HG03196 (cell line): ENCODE data around the gene HGFAC.

Source experiments
- ATAC-seq: cut with Tn5 transposase; IDR thresholded peaks from one replicate; pipeline ENCODE4 v1.9.1; 2021; ENCODE audit not compliant: unreplicated experiment

The HGFAC gene

DNA sequence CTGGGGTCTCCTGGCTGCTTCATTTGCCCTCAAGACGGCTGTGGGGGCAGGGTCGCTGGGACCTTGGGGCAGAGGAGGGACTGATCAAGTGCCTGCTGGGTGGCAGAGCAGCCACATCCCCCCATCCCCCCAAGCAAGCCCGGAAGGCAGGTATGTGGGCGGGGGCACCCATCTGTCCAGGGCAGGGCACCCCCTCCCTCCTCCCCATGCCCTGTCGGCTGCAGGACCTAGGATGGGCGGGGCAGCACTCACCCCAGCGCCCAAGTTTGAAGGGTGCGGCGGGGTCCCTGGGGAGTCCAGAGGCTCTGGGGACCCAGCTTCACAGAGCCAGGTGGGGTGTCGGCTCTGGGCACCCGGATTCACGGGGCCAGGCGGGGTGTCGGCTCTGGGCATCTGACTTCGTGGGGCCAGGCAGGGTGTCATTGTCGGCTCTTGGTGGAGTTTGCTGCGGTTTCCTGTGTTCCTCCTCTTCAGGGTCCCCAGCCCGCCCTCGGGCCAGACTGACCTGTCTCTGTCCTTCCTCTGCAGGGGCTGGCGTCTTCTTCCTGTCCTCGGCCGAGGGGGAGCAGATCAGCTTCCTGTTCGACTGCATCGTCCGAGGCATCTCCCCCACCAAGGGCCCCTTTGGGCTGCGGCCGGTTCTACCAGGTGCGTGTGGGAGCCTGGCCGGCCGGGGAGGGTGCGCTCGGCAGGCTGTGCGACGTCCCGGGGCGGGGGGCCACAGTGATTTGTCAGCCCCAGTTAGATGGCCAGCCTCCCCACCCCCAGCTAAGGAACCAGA lies 43.4 kb downstream of the HGFAC start:
- no peak for ATAC-seq

DNA sequence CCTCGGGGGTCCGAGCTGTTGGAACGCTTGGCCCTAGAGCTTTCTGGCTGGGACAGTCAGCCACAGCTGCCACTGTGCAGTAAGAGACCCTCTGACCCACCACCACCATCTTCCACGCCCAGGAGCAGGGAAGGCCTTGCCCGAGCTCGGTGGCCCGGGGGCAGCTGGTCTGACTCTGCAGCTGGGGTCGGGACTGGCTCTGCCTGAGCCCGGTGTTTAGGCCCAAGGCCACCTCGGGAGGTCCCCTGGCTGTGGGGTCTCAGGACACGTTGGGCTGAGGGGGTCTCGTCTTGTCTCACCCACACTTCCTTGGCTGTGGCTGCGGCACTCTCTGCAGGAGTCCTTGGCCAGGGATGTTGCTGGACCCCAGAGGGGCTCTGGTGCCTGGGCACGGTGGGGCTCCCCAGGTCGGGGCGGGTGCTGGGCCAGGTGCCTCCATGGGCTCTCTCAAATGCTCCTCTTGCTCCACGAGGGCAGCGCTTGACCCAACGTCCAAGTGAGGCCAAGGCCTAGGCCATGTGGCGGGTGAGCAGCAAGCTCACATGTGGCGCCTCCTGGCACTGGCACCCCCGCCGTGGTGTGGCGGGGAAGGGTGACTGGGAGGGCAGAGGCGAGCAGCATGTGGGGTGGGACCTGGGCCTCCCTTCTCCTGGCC lies 44.2 kb downstream of the HGFAC start:
- ATAC-seq: no peak

DNA sequence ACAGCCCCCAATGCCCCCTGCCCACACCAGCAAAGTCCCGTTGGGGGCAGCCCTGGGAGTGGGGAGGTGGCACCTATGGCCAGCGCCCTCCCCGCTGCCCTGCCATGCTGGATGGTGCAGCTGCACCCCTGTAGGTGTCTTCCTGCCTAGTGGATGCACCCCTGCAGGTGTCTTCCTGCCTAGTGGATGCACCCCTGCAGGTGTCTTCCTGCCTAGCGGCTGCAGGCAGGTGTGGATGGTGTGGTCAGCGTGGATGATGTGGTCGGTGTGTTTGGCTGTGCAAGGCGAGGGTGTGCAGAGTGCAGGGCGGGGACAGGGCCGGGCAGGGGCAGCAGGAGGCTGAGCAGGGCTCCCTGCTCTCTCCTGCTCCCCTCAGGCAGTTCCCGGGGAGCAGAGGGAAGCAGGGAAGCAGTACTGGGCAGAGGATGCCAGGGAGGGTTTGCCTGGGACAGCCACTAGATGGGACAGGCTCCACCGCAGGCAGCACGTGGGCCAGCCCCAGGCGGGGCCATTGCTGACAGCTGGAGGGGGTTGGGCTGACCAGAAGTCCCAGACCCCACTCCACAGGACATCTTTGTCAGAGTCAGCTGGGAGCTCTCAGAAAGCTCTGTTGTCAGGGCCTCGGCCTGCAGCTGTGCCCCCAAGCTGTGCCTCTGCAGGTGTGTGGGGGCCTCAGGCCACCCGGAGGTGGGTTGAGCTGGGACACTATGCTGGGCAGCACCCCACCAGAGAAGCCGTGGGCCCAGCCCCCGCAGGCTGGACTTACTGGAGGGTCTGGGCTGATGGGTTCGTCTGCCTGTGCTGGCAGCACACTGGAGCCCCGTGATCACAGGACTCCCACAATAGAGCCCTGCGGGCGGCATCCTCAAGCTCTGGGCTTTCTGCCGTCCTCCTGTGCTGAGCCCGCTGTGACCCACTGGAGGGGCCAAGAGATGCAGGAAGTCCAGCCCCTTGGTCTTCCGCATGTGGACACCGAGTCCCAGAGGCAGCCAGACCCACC lies 45.1 kb downstream of the HGFAC start:
- ATAC-seq: no peak

DNA sequence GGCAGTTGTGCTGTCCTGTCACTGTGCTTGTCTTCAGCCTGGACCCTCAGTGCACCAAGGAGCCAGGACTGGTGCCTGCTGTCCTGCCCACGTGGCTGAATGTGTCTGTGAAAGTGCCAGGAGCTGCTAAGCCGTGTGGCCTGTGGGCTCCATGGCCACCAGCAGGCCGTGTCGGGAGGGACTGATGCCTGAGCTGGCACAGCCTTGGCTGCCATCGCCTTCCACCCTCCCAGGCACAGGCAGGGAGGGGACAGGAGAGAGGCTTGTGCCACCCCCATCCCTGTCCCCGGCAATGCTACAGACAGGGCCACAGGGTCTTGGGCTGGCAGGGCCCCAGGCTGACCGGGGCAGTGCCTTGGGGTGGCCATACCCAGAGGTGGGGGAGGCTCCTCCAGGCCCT lies 46.1 kb downstream of the HGFAC start:
- no peak for ATAC-seq

DNA sequence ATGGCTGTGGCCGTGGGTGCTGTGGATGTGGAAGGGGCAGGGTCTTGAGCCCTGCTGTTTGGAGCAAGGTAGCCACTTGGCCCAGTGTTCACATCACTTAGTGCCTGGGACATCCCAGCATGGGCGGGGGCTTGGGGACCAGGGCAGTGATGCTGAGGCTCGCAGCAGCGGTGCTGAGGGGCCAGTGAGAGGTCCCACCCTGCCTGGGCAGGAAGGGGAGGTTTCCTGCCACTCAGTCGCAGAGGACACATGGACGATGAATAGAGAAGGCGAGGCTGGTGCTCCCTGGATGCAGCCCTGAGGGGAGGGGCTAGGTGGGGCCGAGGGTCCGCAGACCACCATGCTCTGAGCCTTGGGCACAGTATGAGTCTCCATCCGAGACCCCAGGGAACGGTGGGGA lies 47.1 kb downstream of the HGFAC start:
- no peak for ATAC-seq

DNA sequence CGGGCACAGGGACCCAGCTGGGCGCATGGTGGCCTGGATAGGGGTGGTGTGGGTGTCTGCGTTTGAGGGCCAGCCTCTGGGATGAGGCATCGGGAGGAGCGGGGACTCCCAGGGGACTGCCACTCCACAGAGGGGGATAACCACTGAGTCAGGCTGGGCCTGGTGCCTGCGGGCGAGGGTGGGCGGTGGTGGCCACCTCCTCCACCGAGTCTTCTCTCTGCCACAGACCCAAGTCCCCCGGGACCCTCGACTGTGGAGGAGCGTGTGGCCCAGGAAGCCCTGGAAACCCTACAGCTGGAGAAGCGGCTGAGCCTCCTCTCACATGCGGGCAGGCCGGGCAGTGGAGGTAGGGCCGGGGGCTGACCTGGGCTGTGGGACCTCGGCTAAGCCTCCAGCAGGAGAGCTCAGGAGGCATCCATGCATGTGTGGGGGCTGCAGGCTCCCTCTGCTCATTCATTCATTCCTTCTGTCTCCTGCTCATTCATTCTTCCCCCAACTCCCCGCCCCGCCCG lies 47.7 kb downstream of the HGFAC start:
- no peak for ATAC-seq

DNA sequence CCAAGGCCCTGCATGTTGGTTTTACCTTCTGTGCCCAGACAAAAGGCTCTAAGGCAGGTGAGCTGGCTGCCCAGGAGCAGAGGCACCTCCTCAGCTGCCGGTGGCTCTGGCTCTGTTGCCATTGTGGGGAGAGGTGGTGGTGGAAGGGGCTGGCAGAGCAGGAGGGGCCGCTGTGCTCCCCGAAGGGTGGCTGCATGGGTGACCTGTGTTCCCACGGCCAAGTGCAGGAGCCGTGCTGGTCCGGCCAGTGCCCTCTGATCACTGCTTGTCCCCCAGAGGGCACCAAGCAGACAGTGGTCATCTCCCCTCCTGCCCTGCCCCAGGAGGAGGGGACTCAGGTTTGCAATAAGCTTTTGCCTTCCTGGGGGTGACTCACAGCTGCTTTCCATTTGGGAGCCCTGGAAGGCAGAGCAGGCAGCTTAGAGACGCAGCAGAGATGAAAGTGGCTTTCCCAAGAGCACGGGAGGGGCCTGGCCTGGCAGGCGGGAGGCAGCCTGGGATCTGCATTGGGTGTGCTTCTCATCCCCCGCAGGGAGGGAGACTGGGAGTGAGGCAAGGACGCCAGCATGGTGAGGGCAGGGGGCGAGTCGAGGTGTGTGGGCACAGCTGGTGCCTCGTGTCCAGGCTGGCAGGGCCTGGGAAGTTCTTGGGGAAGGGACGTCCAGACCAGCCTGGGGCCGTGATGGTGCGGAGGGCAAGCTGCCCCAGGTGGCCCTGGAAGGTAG lies 50.1 kb downstream of the HGFAC start:
- no peak for ATAC-seq

DNA sequence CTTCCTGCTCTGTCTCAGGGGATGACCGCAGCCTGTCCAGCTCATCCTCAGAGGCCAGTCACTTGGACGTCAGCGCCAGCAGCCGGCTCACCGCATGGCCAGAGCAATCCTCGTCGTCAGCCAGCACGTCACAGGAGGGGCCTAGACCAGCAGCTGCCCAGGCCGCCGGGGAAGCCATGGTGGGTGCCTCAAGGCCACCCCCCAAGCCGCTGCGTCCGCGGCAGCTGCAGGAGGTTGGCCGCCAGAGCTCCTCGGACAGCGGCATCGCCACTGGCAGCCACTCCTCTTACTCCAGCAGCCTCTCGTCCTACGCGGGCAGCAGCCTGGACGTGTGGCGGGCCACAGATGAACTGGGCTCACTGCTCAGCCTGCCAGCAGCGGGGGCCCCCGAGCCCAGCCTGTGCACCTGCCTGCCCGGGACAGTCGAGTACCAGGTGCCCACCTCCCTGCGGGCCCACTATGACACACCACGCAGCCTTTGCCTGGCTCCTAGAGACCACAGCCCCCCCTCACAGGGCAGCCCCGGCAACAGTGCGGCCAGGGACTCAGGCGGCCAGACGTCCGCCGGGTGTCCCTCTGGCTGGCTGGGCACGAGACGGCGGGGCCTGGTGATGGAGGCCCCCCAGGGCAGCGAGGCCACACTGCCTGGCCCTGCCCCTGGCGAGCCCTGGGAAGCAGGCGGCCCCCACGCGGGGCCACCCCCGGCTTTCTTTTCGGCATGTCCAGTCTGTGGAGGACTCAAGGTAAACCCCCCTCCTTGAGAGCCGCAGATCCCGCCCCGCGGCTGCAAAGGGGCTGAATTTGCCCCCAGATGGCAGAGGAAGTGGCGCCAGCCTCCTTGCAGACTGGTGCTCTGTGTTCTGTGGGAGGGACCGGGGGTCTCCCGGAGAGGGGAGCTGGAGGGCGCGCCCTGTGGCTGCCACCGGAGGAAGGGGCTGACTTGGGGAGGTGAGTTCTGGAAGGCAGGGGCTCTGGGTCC lies 51.3 kb downstream of the HGFAC start:
- no peak for ATAC-seq

DNA sequence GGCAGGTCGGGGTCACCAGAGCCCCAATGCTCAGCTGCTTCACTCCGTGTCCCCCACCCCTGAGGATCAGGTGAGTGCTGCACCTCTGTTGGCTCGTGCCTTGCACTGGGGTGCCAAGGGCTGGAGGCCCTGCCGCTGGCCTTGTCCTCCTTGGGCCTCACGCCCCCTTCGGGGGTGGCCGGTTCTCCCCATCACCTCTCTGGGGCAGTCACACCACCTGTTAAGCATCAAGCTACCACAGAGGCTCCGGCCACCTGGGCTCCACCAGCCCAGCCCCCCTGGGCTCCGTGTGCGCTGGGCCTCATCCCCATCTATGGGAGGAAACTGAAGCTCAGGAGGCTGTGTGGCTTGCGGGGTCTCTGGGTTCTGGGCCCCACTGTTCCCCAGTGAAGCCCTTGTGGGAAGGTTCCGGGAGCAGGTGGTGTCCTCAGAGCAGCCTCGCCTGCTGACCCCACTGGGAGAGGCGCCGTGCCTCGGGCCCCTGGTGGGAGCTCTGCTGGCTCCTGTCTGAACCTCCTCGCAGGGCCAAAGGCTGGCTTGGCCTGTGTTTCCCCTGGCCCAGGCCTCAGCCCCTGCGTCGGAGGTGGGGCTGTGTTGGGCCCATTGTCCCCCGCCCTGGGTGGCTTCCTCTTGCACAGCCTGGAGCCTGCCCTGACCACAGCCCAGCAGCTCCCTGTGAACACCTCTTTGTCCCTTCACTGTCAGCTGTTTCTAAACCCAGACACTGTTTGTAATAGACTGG lies 52.1 kb downstream of the HGFAC start:
- no peak for ATAC-seq

DNA sequence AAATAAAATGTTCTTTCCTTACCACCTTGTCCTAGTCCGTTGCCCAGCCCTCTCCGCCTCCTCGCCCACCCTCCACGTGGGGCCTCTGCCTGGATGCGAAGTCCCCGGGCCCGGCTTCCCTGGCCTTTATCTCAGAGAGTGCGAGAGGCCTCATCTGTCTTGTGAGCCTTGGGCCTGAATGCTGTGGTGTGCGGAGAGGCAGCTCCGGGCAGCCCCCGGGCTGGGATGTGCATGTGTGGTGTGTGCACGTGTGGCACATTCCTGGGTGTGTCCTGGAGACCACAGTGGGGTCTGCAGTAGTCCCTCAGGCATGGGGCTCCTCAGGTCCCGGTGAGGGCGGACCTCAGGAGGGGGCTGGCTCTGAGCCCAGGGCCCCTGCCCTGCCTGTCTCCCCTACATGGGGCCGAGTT lies 52.7 kb downstream of the HGFAC start:
- no peak for ATAC-seq

DNA sequence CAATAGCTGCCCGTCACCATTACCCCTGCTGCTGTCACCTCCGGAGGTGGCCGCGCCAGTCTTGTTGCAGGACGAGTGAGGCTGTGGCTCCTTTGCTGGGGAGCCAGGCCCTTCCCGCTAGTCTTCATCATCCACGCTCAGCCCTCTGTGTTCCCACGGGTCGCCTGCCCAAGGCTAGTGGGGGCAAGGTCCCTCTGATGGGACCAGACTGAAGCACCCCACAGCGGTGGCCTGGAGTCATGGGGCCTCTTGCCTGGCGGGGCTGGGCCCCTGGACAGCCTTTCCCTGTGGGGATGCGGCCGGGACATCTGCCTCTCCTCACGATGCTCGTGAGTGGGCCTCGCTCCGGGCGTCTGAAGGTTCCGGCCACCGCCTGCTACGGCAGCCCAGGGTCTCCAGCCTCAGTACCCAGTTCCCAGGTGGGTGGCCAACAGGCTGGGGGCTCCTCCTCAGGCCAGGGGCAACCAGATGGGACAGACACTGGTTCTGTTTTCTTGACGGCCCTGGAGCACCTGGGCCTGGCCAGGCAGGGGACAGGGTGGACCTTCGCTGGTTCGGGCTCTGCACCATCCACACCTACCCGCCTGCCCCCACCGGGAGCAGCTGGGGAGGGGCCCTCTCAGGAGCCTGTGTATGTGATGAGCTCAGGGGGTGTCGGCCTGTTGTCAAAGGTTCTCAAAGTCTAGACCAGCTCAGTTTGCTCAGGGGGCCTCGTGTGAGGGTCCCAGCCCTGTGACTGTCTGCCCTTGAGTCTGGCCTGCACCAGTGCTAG lies 53.6 kb downstream of the HGFAC start:
- ATAC-seq: no peak

DNA sequence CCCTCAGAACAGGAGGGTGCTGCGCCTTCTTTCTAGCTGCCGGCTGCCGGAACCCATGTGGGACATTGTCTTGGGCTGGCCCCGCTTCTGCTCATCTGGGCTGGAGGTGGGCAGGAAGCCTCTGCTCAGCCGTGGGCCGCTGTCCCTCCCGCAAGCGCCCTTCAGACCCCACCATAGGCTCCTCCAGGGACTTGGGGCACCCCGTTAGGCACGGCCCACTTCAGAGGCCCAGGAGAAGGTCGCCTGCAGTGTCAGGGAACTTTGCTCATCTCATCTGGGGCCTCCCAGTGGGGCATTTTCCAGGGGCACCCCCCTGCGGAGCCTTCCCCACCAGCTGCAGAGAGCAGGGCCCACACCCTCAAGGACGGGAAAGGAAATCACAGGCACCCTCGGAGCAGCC lies 54.3 kb downstream of the HGFAC start:
- no peak for ATAC-seq

DNA sequence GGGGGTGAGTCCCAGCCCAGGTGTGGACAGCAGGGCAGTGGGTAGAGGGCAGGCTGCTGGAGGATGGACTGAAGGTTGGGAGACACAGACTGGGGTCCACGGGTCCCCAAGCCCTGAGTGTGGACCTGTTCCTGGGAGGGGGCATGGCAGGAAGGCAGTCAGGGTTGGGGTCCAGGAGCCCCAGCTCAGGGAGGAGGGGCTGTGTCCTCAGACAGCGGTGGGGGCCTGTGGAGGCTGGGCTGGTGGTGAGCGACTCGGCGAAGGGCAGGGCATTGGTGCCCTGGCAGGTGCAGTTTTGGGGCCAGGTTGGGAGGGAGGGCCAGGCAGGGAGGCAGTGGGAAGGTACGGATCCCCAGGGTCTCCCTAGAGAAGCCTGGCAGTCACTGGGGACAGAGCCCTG lies 55.3 kb downstream of the HGFAC start:
- ATAC-seq: no peak

DNA sequence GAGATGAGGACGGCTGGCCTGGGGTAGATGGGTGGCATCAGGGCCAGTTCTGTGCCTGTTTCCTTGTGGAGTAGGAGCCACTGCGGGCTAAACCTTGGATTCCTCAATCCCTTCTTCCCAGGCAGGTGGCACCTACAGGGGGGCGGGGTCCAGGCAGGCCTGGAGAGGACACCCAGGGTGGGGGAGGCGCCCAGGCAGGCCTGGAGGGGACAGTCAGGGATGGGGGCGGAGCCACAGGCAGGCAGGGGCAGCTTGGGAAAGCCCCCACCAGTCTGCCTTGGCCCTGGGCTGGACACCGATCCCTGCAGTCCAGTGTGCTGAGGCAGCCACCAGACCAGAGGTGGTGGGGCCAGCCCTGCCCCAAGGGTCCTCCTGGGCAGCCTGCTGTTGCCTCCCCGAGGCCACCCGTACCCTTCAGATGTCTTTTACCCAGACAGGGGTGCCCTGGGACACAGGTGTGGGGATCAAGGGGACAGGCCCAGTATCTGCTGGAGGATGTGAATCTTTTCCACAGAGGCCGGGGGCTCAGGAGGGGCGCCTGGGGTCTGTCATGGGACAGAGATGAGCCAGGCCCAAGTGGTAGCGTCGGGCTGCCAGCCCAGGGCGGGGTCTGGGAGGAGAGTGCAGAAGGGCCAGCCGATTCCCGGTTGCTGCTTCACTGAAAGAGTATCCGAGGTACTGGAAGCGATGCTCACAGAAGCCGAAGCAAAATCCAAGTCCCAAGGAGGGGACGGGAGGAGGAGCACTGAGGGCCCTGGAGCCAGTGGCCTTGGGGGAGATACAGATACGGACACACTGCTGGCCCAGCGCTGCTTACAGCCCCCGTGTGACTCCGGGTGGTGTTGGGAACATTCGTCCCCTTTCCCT lies 56.0 kb downstream of the HGFAC start:
- no peak for ATAC-seq

DNA sequence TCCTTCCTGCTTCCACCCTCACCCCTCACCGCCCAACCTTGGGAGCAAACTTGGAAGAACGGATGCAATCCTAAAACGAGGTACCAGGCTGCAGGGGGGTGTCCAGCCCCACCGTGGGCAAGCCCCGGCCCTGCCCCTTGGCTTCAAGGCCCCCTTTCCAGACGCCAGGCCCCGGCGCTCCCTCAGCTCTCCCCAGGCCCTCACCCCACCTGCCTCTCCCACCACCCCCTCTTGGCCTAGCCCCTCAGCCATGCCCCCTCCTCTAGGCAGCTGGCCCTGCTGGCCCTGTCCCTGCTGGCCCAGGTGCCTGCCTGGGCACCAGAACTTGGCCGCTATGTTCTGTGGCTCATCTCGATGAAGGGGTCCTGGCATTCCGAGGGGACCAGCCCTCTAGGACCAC lies 56.6 kb downstream of the HGFAC start:
- no peak for ATAC-seq
